Epithelial cell of esophagus (primary cell): Measurements from ENCODE around the gene FGF16.
"Not testable (repeated sequence)": the region's sequence is repeated elsewhere in the genome, so short reads cannot be mapped to it uniquely, and the experiment has no call there.

ENCODE experiments used
- DNase-seq: peaks from one replicate; pipeline ENCODE4 v3.0.0; 2010; ENCODE audit warnings: low read depth
- H3K4me3 ChIP-seq: 2 replicates; pipeline ENCODE4 v1.5.1; 2011; ENCODE audit warnings: mild to moderate bottlenecking, low read length, control low read depth
- CTCF ChIP-seq: IDR thresholded peaks from 2 replicates; pipeline ENCODE4 v1.5.1; 2011; ENCODE audit warnings: low read depth, mild to moderate bottlenecking, low read length, control low read depth, inconsistent platforms; ENCODE audit not compliant: insufficient read depth; ENCODE audit errors: missing control alignments

FGF16 gene

GRCh38 chrX:77446908-77447652, at the start of gene FGF16:
FGF16 (plus strand) TSS chrX:77447389; CDS start chrX:77447675, 286 bp downstream.
- TF ChIP-seq CTCF = no peak
- no peak for DNase-seq

GRCh38 chrX:77398330-77398954, 48.7 kb upstream of the FGF16 start:
- H3K4me3 ChIP-seq = no peak overlapping the region
- no peak for DNase-seq
- TF ChIP-seq CTCF = no peak

More at GRCh38 chrX:77446908-77447652, at the start of gene FGF16:
- H3K4me3 ChIP-seq = peak within 1 kb of the TSS; percentile 21

GRCh38 chrX:77404419-77404818, 42.8 kb upstream of the FGF16 start:
- no peak for TF ChIP-seq CTCF

GRCh38 chrX:77407821-77408220, 39.4 kb upstream of the FGF16 start:
- DNase-seq, H3K4me3 ChIP-seq: not testable (repeated sequence)

More at GRCh38 chrX:77404419-77404818, 42.8 kb upstream of the FGF16 start:
- no peak overlapping the region for H3K4me3 ChIP-seq
- DNase-seq = no peak

GRCh38 chrX:77412631-77413030, 34.6 kb upstream of the FGF16 start:
- no peak overlapping the region for H3K4me3 ChIP-seq
- DNase-seq = no peak
- TF ChIP-seq CTCF = no peak

GRCh38 chrX:77415161-77415560, 32.0 kb upstream of the FGF16 start:
- no peak for DNase-seq
- no peak for TF ChIP-seq CTCF
- H3K4me3 ChIP-seq = no peak overlapping the region

- H3K4me3 ChIP-seq = no peak overlapping the region
- DNase-seq = no peak
- no peak for TF ChIP-seq CTCF
Measured at GRCh38 chrX:77415882-77416281, 31.3 kb upstream of the FGF16 start.
